Liver (tissue), 9 donors: Measurements from ENCODE around the gene ERCC6L2. TPM values are rescaled to one million over a fixed set of nuclear protein-coding genes. Genes with fewer than 3 reads are reported as not detected.

ENCODE experiments used
- DNase-seq: peaks from one replicate; pipeline ENCODE4 v3.0.0-alpha.2; 2017; ENCODE audit warnings: low spot score
- H3K27ac ChIP-seq, 2 donors: one replicate each; pipeline ENCODE4 v1.7.0; 2013; ENCODE audit warnings: inconsistent platforms in 2 of 2, low read length in 2 of 2, control low read depth in 1 of 2, low read depth in 1 of 2, mild to moderate bottlenecking in 1 of 2
- H3K27me3 ChIP-seq, 4 donors: one replicate each; pipeline versions ENCODE4 v1.6.1 to v1.7.0; 2013; ENCODE audit warnings: low read length in 3 of 4, inconsistent platforms in 1 of 4, mild to moderate bottlenecking in 1 of 4, moderate library complexity in 1 of 4; ENCODE audit not compliant: control insufficient read depth in 4 of 4, insufficient read depth in 4 of 4
- H3K36me3 ChIP-seq, 4 donors: one replicate each; pipeline versions ENCODE4 v1.6.1 to v1.7.0; 2013; ENCODE audit warnings: low read length in 3 of 4, mild to moderate bottlenecking in 3 of 4, low read depth in 1 of 4, moderate library complexity in 1 of 4; ENCODE audit not compliant: control insufficient read depth in 4 of 4, insufficient read depth in 3 of 4
- H3K4me1 ChIP-seq, 4 donors: one replicate each; pipeline versions ENCODE4 v1.6.1 to v1.7.0; 2013; ENCODE audit warnings: low read length in 3 of 4, mild to moderate bottlenecking in 3 of 4, moderate library complexity in 1 of 4; ENCODE audit not compliant: control insufficient read depth in 4 of 4, insufficient read depth in 4 of 4
- H3K4me3 ChIP-seq, 3 donors: one replicate each; pipeline versions ENCODE4 v1.6.1 to v1.7.0; 2013; ENCODE audit warnings: low read length in 3 of 3, control low read depth in 1 of 3, low read depth in 1 of 3, mild to moderate bottlenecking in 1 of 3
- H3K9ac ChIP-seq, 2 donors: one replicate each; pipeline ENCODE4 v1.7.0; 2013; ENCODE audit warnings: low read length in 2 of 2, mild to moderate bottlenecking in 2 of 2, moderate library complexity in 2 of 2, control low read depth in 1 of 2, low read depth in 1 of 2
- H3K9me3 ChIP-seq, 4 donors: one replicate each; pipeline versions ENCODE4 v1.6.1 to v1.7.0; 2013; ENCODE audit warnings: low read length in 3 of 4; ENCODE audit not compliant: control insufficient read depth in 4 of 4
- ATF3 ChIP-seq: IDR thresholded peaks from 2 replicates; pipeline ENCODE4 v1.6.1; 2016; ENCODE audit warnings: antibody characterized with exemption
- CTCF ChIP-seq: fragments of 150-350 bp; IDR thresholded peaks from 2 replicates; pipeline ENCODE4 v1.5.1; 2017; ENCODE audit warnings: improper control_type of control experiment, low read depth, low read length; ENCODE audit not compliant: missing input control
- EGR1 ChIP-seq, 2 donors: IDR thresholded peaks; 2 replicates each; pipeline ENCODE4 v1.6.1; 2016 to 2018; ENCODE audit warnings: antibody characterized with exemption in 2 of 2, low read depth in 2 of 2
- FOXA1 ChIP-seq: IDR thresholded peaks from 2 replicates; pipeline ENCODE4 v1.6.1; 2016; ENCODE audit warnings: antibody characterized with exemption
- FOXA2 ChIP-seq: IDR thresholded peaks from 2 replicates; pipeline ENCODE4 v1.6.1; 2016; ENCODE audit warnings: antibody characterized with exemption
- HNF4A ChIP-seq, 2 donors: conservative IDR thresholded peaks; 2 replicates each; pipeline ENCODE4 v1.6.1; 2016; ENCODE audit warnings: antibody characterized with exemption in 2 of 2, mild to moderate bottlenecking in 2 of 2
- MAX ChIP-seq: IDR thresholded peaks from 2 replicates; pipeline ENCODE4 v1.6.1; 2016; ENCODE audit warnings: antibody characterized with exemption
- NR2F2 ChIP-seq: IDR thresholded peaks from 2 replicates; pipeline ENCODE4 v1.6.1; 2016; ENCODE audit warnings: antibody characterized with exemption
- REST ChIP-seq: IDR thresholded peaks from 2 replicates; pipeline ENCODE4 v1.6.1; 2016; ENCODE audit warnings: antibody characterized with exemption, mild to moderate bottlenecking
- RXRA ChIP-seq, 2 donors: IDR thresholded peaks; 2 replicates each; pipeline ENCODE4 v1.6.1; 2017 to 2018; ENCODE audit warnings: antibody characterized with exemption in 2 of 2, mild to moderate bottlenecking in 1 of 2
- SP1 ChIP-seq: IDR thresholded peaks from 2 replicates; pipeline ENCODE4 v1.6.1; 2018; ENCODE audit warnings: antibody characterized with exemption, mild to moderate bottlenecking
- YY1 ChIP-seq: IDR thresholded peaks from 2 replicates; pipeline ENCODE4 v1.6.1; 2016; ENCODE audit warnings: antibody characterized with exemption, mild to moderate bottlenecking
- ZBTB33 ChIP-seq: IDR thresholded peaks from 2 replicates; pipeline ENCODE4 v1.6.1; 2016; ENCODE audit warnings: antibody characterized with exemption
- WGBS: extraction: QIAGEN DNeasy Blood & Tissue Kit; methylation state at CpG from one replicate; pipeline ENCODE4 v1.1.7; 2013; 5-methylcytosine and 5-hydroxymethylcytosine counted together
- polyA plus RNA-seq, 2 donors: library from polyadenylated mRNA; stranded (reverse) in 1 of 2; unstranded in 1 of 2; fragments of 200-250 nt in 1 of 2; fragments of >200 nt in 1 of 2; fragmentation: Nextera tagmentation in 1 of 2; extraction: Ambion mirVana in 1 of 2; gene quantifications; one replicate each; pipeline versions ENCODE4 v1.2.1 to v1.2.3, GENCODE V29; 2013 to 2015
- total RNA-seq, 2 donors: library from RNA; depleted of rRNA; stranded (reverse); fragments of >200 nt; gene quantifications; one replicate each; pipeline ENCODE4 v1.2.3, GENCODE V29; 2014
- donor health status: healthy.
- donor health status: healthy.
- donor health status: healthy.
- donor health status: healthy.
- donor health status: healthy.

The ERCC6L2 gene
- total and polyA plus RNA-seq, 4 donors = 4.7 to 46.0 (median 22.0) TPM

GRCh38 chr9:95939472-95939871 is 64.0 kb downstream of the ERCC6L2 start:
- Histone ChIP-seq H3K9me3 (no peaks in the 10 kb centered on the region), H3K27me3 (no peaks in the 10 kb centered on the region), H3K27ac (no peak overlapping the region), H3K4me3 (no peak overlapping the region), H3K4me1 (no peaks in the 10 kb centered on the region), H3K36me3 (peaks cover 4 to 24% (median 17%) of the 10 kb centered on the region in 4 donors), H3K9ac (no peak overlapping the region)
- DNase-seq = no peak
- WGBS = 100% methylated on average over 1 of the region's 1 CpG
- TF ChIP-seq ATF3 (no peak), YY1 (no peak), NR2F2 (no peak), SP1 (no peak), CTCF (no peak), ZBTB33 (no peak), HNF4A (conservative IDR thresholded peaks at IDR 0.05) (no peak)

- H3K9ac ChIP-seq = no peak overlapping the region
- no peaks in the 10 kb centered on the region for H3K4me1 ChIP-seq
- no peak overlapping the region for H3K27ac ChIP-seq
- no peak overlapping the region for H3K4me3 ChIP-seq
- no peaks in the 10 kb centered on the region for H3K27me3 ChIP-seq
- no peak for DNase-seq
- TF ChIP-seq NR2F2 (no peak), SP1 (no peak), REST (no peak)
- H3K36me3 ChIP-seq = peaks cover 4 to 24% (median 15%) of the 10 kb centered on the region in 4 donors
- H3K9me3 ChIP-seq = no peaks in the 10 kb centered on the region
- 96% methylated on average over 2 of the region's 2 CpGs for WGBS
Observed at GRCh38 chr9:95940265-95940664, 64.8 kb downstream of the ERCC6L2 start.

- Histone ChIP-seq H3K9ac (no peak overlapping the region), H3K9me3 (peaks cover 0 to 2% (median under 1%) of the 10 kb centered on the region in 4 donors), H3K36me3 (peaks cover 4 to 28% (median 15%) of the 10 kb centered on the region in 4 donors), H3K4me3 (no peak overlapping the region), H3K27me3 (no peaks in the 10 kb centered on the region), H3K27ac (no peak overlapping the region), H3K4me1 (no peaks in the 10 kb centered on the region)
- 99% methylated on average over 4 of the region's 4 CpGs for WGBS
- DNase-seq = no peak
- TF ChIP-seq HNF4A (conservative IDR thresholded peaks at IDR 0.05) = no peak
- TF ChIP-seq REST = no peak
- no peak for TF ChIP-seq FOXA2
- no peak for TF ChIP-seq RXRA (IDR thresholded peaks at IDR 0.05)
- no peak for TF ChIP-seq SP1
- no peak for TF ChIP-seq CTCF
- TF ChIP-seq EGR1 (IDR thresholded peaks at IDR 0.05; ENCODE audit: low read depth in 2 of 2) = no peak
- no peak for TF ChIP-seq FOXA1
- TF ChIP-seq YY1 = no peak
- TF ChIP-seq NR2F2 = no peak
- TF ChIP-seq MAX = no peak
Observed at GRCh38 chr9:95942016-95942415, 66.5 kb downstream of the ERCC6L2 start.
